Neutrophil (primary cell): Measurements from ENCODE around the gene FCHSD1.
A peak's percentile ranks its signal among the peaks of the same experiment; 100 is the strongest.

Source experiments
- H3K27ac ChIP-seq: fragments of 200-600 bp; sonication (generic); 2 replicates; pipeline ENCODE4 v1.5.1; 2016; ENCODE audit warnings: mild to moderate bottlenecking, moderate library complexity
- H3K27me3 ChIP-seq: fragments of 200-600 bp; sonication (generic); 2 replicates; pipeline ENCODE4 v1.6.0; 2016; ENCODE audit warnings: mild to moderate bottlenecking
- H3K36me3 ChIP-seq: fragments of 200-600 bp; sonication (generic); 2 replicates; pipeline ENCODE4 v1.5.1; 2017
- H3K4me1 ChIP-seq, 2 experiments: fragments of 200-600 bp in 1 of 2; sonication (generic) in 1 of 2; 1 replicate in 1 of 2; 2 replicates in 1 of 2; pipeline versions ENCODE4 v1.5.1 to v1.6.1; 2013 to 2016; ENCODE audit warnings: low read depth in 1 of 2, low read length in 1 of 2, mild to moderate bottlenecking in 1 of 2, moderate library complexity in 1 of 2; ENCODE audit not compliant: control insufficient read depth in 1 of 2, insufficient read depth in 1 of 2
- H3K4me3 ChIP-seq, 2 experiments: fragments of 200-600 bp in 1 of 2; sonication (generic) in 1 of 2; 1 replicate in 1 of 2; 2 replicates in 1 of 2; pipeline ENCODE4 v1.5.1; 2013 to 2016; ENCODE audit warnings: low read depth in 1 of 2, low read length in 1 of 2, mild to moderate bottlenecking in 1 of 2, moderate library complexity in 1 of 2
- H3K9me3 ChIP-seq: fragments of 200-600 bp; sonication (generic); 2 replicates; pipeline ENCODE4 v1.5.1; 2016
- CTCF ChIP-seq: fragments of 200-600 bp; sonication (generic); IDR thresholded peaks from 2 replicates; pipeline ENCODE4 v1.5.1; 2016; ENCODE audit warnings: antibody characterized with exemption

FCHSD1 gene

GRCh38 chr5:141685591-141685990, 34.4 kb upstream of the FCHSD1 start:
- no peak for TF ChIP-seq CTCF
- Histone ChIP-seq H3K27me3 (no peaks in the 10 kb centered on the region), H3K4me1 (peaks cover 42 to 47% of the 10 kb centered on the region in 2 experiments), H3K9me3 (no peaks in the 10 kb centered on the region), H3K27ac (peak overlapping the region; percentile 99), H3K36me3 (no peaks in the 10 kb centered on the region), H3K4me3 (no peak overlapping the region)

GRCh38 chr5:141683596-141684141, 32.5 kb upstream of the FCHSD1 start:
- Histone ChIP-seq H3K27ac (peak overlapping the region; percentile 99), H3K4me1 (peaks cover 57 to 61% of the 10 kb centered on the region in 2 experiments), H3K4me3 (peak overlapping the region; percentile 96 to 98), H3K9me3 (no peaks in the 10 kb centered on the region), H3K36me3 (peaks cover 16% of the 10 kb centered on the region), H3K27me3 (no peaks in the 10 kb centered on the region)
- TF ChIP-seq CTCF: no peak

GRCh38 chr5:141681695-141682641, 30.8 kb upstream of the FCHSD1 start, which contains the start of gene ARAP3:
TSS of gene ARAP3 (minus strand) at chr5:141682230. CDS start at chr5:141680486, 1,744 bp downstream.
- peak within 1 kb of the TSS; percentile 99 for H3K27ac ChIP-seq
- H3K4me3 ChIP-seq: peak within 1 kb of the TSS; percentile 96 to 98
- peaks cover 32% of the 10 kb centered on the region for H3K36me3 ChIP-seq
- no peaks in the 10 kb centered on the region for H3K27me3 ChIP-seq
- H3K4me1 ChIP-seq: peaks cover 57 to 61% of the 10 kb centered on the region in 2 experiments
- no peaks in the 10 kb centered on the region for H3K9me3 ChIP-seq
- TF ChIP-seq CTCF: no peak

GRCh38 chr5:141681295-141681694, 30.1 kb upstream of the FCHSD1 start:
- no peak for TF ChIP-seq CTCF
- Histone ChIP-seq H3K4me3 (peak overlapping the region; percentile 96 to 98), H3K4me1 (peaks cover 57 to 61% of the 10 kb centered on the region in 2 experiments), H3K27me3 (no peaks in the 10 kb centered on the region), H3K36me3 (peaks cover 39% of the 10 kb centered on the region), H3K27ac (peak overlapping the region; percentile 99), H3K9me3 (no peaks in the 10 kb centered on the region)

GRCh38 chr5:141680751-141681201, 29.6 kb upstream of the FCHSD1 start:
- TF ChIP-seq CTCF: no peak
- H3K27ac ChIP-seq: peak overlapping the region; percentile 99
- H3K4me3 ChIP-seq: peak overlapping the region; percentile 96 to 98
- H3K27me3 ChIP-seq: no peaks in the 10 kb centered on the region
- no peaks in the 10 kb centered on the region for H3K9me3 ChIP-seq
- H3K4me1 ChIP-seq: peaks cover 56 to 59% of the 10 kb centered on the region in 2 experiments
- peaks cover 44% of the 10 kb centered on the region for H3K36me3 ChIP-seq
